ENCODE measurements around the gene SMIM9.

Gene SMIM9

GRCh38 chrX:154779261-154779660 lies 55.2 kb downstream of the SMIM9 start:
- no peak for DNase-seq

- DNase-seq = no peak
Observed at GRCh38 chrX:154776753-154777152, 57.7 kb downstream of the SMIM9 start.

GRCh38 chrX:154775419-154776349 lies 58.8 kb downstream of the SMIM9 start:
- DNase-seq = peak; percentile 35 to 48

DNA sequence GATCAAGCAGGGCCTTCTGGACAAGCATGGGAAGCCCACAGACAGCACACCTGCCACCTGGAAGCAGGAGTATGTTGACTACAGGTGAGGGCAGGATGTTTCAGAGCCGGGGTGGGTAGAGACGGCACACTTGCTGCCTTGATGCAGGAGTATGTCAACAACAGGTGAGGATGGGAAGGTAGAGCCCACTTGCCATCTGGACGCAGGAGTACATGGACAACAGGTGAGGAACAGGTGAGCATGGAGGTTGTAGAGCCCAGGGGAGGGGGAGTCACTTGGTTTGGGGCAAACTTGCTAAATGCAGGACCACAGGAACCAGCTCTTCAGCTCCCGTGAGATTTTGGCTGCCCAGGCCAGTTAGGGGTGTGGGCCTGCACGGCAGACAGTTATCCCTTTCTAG lies 59.8 kb downstream of the SMIM9 start:
- DNase-seq = no peak

Data from activated CD4-positive, alpha-beta T cell treated with anti-CD3 and anti-CD28 coated beads, Interleukin-2, amount 50 U/mL, for 48 hours (primary cell).